RCC 7860 (cell line): ENCODE results near the gene SNED1.

Experiments used
- DNase-seq: peaks from one replicate; pipeline ENCODE4 v3.0.0-alpha.2; 2015; ENCODE audit warnings: low spot score
- FAIRE-seq: peaks from 2 replicates; lab custom pipeline; 2012; peaks lifted over from hg19 to GRCh38; lab: Jason Lieb, UNC

SNED1 gene

DNA sequence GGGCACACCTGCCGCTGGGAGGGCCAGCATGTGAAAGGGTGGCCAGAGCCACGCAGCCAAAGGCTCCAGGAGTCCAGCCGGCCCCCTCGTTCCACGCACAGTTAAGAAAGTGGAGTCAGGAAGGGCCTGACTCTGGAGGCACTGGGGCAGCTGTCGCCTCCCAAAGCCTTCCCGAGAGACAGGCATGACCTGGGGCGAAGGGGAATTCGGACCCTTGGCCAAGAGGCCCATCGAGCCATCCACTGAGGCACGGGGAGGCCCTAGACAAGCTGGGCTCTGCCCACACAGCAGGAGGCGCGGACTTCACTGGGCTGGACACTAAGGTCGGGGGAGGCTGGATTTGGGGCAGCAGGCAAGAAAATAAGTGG, 38.5 kb upstream of the SNED1 start:
- DNase-seq = no peak

GRCh38 chr2:240960309-240960970, 38.0 kb upstream of the SNED1 start:
- no peak for FAIRE-seq
- no peak for DNase-seq

More for the DNA sequence above, 38.5 kb upstream of the SNED1 start:
- FAIRE-seq = no peak

- FAIRE-seq (no peak), DNase-seq (no peak)
Measured at GRCh38 chr2:240960971-240961876, 37.2 kb upstream of the SNED1 start.

- FAIRE-seq = no peak
- DNase-seq = no peak
Measured at GRCh38 chr2:240961910-240962299, 36.5 kb upstream of the SNED1 start.

- no peak for FAIRE-seq
- no peak for DNase-seq
Measured at GRCh38 chr2:240962300-240963064, 35.9 kb upstream of the SNED1 start.

- DNase-seq (no peak), FAIRE-seq (no peak)
Measured at GRCh38 chr2:240963065-240963867, 35.2 kb upstream of the SNED1 start.

DNA sequence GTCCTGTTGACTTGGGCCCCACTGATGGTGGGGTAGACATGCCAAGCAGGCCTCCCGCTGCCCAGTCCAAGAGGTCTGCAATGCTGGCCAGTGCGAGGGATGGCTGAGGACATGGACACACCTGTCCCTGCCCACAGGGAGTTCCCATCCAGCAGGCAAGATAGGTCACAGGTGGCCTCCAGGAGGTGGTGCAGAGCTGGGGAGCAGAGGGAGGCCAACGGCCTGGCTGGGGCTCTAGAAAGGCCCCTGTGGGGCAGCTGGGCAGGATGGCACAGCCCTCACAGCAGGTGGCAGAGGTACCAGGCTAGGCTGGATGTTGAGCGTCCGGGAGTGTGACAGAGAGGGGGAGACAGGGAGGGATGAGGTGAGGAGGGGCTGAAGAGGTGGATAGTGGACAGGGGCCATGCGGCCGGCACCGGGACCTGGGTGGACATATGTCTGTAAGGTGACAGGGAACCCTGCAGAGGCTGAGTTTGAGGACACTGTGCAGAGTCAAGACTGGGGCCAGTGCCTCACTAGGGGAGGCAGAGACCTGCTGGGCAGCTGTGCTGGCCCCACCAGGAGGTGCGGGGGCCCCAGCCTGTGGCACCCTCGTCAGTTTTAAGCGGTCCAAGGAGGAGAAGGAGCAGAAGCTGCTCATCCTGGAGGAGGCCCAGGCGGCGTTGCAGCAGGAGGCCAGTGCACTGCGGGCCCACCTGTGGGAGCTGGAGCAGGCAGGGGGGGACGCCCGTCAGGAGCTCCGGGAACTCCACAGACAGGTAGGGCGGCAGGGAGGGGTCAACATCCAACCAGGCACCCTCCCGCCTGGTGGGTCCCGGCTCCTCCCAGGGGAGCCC, 34.3 kb upstream of the SNED1 start:
- DNase-seq (no peak), FAIRE-seq (no peak)

- DNase-seq (no peak), FAIRE-seq (no peak)
Measured at GRCh38 chr2:240964704-240965295, 33.6 kb upstream of the SNED1 start.

DNA sequence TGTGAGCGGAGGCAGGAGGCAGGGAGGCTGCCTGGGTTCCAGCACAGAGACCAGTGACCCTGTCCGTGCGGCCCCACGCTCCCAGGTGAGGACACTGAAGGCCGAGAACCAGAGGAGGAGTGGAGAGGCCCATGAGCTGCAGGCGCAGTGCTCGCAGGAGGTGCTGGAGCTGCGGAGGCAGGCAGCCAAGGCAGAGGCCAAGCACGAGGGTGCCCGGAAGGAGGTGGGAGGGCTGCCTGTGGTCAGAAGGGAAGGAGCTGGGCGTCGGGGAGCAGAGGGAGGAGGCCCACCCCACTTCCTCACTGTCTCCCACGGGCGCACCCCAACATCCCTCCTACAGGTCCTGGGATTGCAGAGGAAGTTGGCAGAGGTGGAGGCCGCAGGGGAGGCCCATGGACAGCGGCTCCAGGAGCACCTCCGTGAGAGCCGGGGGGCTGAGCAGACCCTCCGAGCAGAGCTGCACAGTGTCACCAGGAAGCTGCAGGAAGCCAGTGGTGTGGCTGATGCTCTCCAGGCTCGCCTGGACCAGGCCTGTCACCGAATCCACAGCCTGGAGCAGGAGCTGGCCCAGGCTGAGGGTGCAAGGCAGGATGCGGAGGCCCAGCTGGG, 33.0 kb upstream of the SNED1 start:
- FAIRE-seq = no peak

GRCh38 chr2:240965905-240966456, 32.4 kb upstream of the SNED1 start:
- FAIRE-seq (no peak), DNase-seq (no peak)

More for the DNA sequence above, 33.0 kb upstream of the SNED1 start:
- no peak for DNase-seq

DNA sequence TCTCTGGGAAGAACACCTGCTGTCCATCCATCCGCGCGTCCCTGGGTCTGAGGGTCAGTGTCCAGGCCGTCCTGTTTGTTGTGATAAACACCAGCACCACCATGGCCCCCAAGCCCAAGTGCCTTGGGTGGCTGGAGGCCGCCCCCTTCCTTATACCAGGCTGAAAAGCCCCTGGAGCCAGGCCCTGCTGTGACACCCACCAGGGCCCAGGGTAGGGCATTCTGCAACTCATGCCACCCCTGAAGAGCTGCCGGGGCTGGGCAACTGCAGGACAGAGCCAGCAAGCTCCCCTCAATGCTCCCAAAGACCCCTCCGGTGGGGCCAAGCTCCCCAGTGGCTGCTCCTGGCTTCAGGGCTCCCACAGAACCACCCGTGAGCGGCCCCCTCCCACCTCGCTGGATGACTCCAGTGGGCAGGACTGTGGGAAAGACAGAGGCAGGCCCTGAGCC, 31.9 kb upstream of the SNED1 start:
- FAIRE-seq = no peak
- no peak for DNase-seq

DNA sequence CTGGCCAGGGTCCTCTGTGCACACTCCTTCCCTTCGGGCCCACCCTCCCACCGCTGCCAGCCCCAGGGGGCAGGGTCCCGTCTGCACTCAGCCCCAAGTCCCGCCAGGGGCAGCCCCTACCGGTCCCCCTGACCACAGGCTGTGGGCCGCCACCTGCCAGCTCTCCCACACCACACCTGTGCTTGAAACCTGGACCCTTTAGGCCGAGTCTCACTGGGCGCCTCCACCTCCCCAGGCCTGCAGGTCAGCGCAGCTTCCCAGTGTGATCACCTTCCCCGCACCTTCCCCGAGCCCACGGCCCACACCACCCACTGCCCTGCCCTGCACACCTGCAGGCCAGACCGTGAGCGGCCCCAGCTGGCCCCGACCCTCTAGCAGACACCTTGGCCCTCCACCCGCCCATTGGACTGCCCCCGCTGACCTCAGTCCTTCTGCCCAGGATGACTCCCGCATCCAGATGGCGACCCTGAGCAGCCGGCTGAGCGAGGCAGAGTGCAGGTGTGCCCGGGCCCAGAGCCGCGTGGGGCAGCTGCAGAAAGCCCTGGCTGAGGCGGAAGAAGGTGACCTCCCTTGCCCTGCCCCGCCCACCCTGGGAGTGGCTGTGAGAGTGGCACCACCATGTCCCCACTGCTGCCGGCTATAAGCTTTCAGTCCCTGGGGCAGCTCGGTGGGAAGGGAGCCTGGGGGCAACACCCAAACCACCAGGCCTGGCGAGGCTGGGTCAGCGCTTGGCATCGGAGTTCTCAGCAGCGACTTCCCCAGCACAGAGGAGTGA, 31.3 kb upstream of the SNED1 start:
- DNase-seq = no peak
- no peak for FAIRE-seq

GRCh38 chr2:240967681-240968621, 30.5 kb upstream of the SNED1 start:
- FAIRE-seq (no peak), DNase-seq (no peak)

DNA sequence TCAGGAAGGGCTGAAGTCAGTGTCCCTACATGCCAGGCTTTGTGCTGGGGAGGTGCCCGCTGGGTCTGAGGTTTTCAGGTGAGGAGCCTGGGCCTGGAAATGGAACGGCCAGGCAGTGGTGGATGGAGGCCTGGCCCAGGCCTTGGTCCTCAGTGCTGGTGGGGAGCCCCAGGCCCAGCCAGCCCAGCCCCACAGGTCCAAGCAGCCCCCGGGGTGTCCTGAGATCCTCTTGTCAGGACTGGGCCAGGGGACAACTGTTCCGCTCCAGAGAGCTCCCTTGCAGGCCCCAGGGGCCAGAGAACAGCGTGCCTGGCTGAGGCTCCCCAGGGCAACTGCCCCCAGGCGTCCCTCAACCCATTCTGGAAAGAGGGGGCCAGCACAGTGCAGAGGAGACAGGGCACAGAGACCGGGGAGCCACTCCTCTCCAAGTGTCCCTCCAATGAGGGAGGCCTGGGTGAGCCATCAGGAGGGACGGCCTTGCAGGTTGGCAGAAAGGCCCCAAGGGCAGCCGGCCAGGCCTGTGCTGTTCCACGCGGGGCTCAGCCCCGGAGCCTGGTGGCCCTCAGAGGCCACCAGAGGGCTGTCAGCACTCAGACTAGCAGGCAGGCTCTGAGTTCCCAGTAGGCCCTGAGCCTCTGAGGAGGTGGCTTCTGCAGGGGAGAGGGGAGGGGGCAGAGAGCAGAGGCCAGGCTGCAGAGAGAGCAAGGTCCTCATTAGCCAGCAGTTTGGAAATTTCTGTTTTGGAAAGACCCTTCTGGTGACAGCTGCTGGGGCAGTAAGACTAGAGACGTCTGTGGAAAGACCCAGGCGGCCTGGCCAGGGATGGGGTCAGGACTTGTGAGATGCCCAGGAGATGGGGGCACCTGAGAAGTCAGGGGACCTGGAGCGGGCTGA, 29.4 kb upstream of the SNED1 start:
- DNase-seq (no peak), FAIRE-seq (no peak)

- DNase-seq (no peak), FAIRE-seq (no peak)
Measured at GRCh38 chr2:240970104-240970503, 28.3 kb upstream of the SNED1 start.

GRCh38 chr2:240970816-240971215, 27.6 kb upstream of the SNED1 start:
- FAIRE-seq = no peak
- no peak for DNase-seq
